ENCODE data around the gene PSMB10.

DNA sequence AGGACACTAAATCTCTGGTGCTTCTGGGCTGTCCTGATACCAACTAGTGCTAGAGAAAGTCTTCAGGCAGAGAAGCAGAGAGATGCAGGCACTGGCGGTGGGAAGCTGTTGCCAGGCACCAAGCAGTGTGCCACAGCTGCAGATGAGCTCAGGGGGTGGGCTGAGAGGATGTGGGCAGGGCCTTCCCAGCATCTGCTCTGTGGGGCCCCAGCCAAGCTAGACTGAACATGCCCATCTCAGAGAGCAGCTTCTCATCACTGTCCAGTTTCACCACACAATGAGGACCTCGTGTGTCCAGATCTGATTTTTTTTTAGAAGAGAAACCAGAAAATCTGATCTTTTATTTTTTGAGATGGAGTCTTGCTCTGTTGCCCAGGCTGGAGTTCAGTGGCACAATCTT lies 26.5 kb downstream of the PSMB10 start:
- TF ChIP-seq CTCF (IDR thresholded peaks at IDR 0.05 in 8 of 11, conservative IDR thresholded peaks at IDR 0.05 in 3 of 11) (no peak), POLR2A (IDR thresholded peaks at IDR 0.05) (no peak), POLR2AphosphoS5 (IDR thresholded peaks at IDR 0.05) (no peak)
